BE2C (cell line): ENCODE measurements around the gene PREB.
A peak's percentile ranks its signal among the peaks of the same experiment; 100 is the strongest.
"Not testable (repeated sequence)": the region's sequence is repeated elsewhere in the genome, so short reads cannot be mapped to it uniquely, and the experiment has no call there.

Source experiments
- DNase-seq: peaks from one replicate; pipeline ENCODE4 v3.0.0-alpha.2; 2020
- H3K27me3 ChIP-seq: fragments of 250-450 bp; sonication (Bioruptor Pico); 2 replicates; pipeline ENCODE4 v1.5.1; 2020; ENCODE audit warnings: mild to moderate bottlenecking
- H3K36me3 ChIP-seq: fragments of 250-450 bp; sonication (Bioruptor Pico); 2 replicates; pipeline ENCODE4 v1.5.1; 2020; ENCODE audit warnings: mild to moderate bottlenecking
- H3K4me1 ChIP-seq: fragments of 250-450 bp; sonication (Bioruptor Pico); 2 replicates; pipeline ENCODE4 v1.5.1; 2020
- H3K4me3 ChIP-seq: 2 replicates; pipeline ENCODE4 v1.5.1; 2011; ENCODE audit warnings: low read depth, low read length
- H3K9me3 ChIP-seq: fragments of 250-450 bp; sonication (Bioruptor Pico); 2 replicates; pipeline ENCODE4 v1.5.1; 2020
- CTCF ChIP-seq: IDR thresholded peaks from 2 replicates; pipeline ENCODE4 v1.5.1; 2012; ENCODE audit warnings: mild to moderate bottlenecking, low read depth, low read length

PREB gene

GRCh38 chr2:27125104-27125503 lies 9.3 kb downstream of the PREB start:
- no peak for DNase-seq
- no peak overlapping the region for H3K4me3 ChIP-seq
- TF ChIP-seq CTCF, result no peak

GRCh38 chr2:27123302-27124150 lies 10.9 kb downstream of the PREB start, which contains the start of gene ABHD1:
TSS of gene ABHD1 (plus strand) at chr2:27123815. CDS start at chr2:27123949, 134 bp downstream.
- H3K27me3 ChIP-seq, result no peaks in the 10 kb centered on the region
- no peaks in the 10 kb centered on the region for H3K9me3 ChIP-seq
- peak within 1 kb of the TSS; percentile 65 for H3K4me3 ChIP-seq
- no peaks in the 10 kb centered on the region; the same call in 1 of the 2 replicates for H3K4me1 ChIP-seq
- TF ChIP-seq CTCF, result no peak
- no peaks in the 10 kb centered on the region for H3K36me3 ChIP-seq
- peak; percentile 77 for DNase-seq

More at GRCh38 chr2:27125104-27125503, 9.3 kb downstream of the PREB start:
- Histone ChIP-seq H3K36me3 (no peaks in the 10 kb centered on the region), H3K9me3 (no peaks in the 10 kb centered on the region), H3K27me3 (no peaks in the 10 kb centered on the region), H3K4me1 (no peaks in the 10 kb centered on the region; the same call in 1 of the 2 replicates)

- peak overlapping the region; percentile 65; the same call in 1 of the 2 replicates for H3K4me3 ChIP-seq
- no peaks in the 10 kb centered on the region for H3K27me3 ChIP-seq
- H3K9me3 ChIP-seq, result no peaks in the 10 kb centered on the region
- no peak for TF ChIP-seq CTCF
- no peaks in the 10 kb centered on the region for H3K36me3 ChIP-seq
- no peak for DNase-seq
- H3K4me1 ChIP-seq, result no peaks in the 10 kb centered on the region; the same call in 1 of the 2 replicates
Observed at GRCh38 chr2:27122791-27123190, 11.6 kb downstream of the PREB start.

GRCh38 chr2:27121906-27122305 lies 12.5 kb downstream of the PREB start:
- no peak for TF ChIP-seq CTCF
- Histone ChIP-seq H3K4me1 (no peaks in the 10 kb centered on the region; the same call in 1 of the 2 replicates), H3K27me3 (no peaks in the 10 kb centered on the region), H3K36me3 (no peaks in the 10 kb centered on the region), H3K9me3 (no peaks in the 10 kb centered on the region), H3K4me3 (no peak overlapping the region)
- no peak for DNase-seq

- not testable (repeated sequence) for H3K27me3 ChIP-seq, H3K4me1 ChIP-seq, DNase-seq, H3K36me3 ChIP-seq, H3K9me3 ChIP-seq
- peak overlapping the region; percentile 90 for H3K4me3 ChIP-seq
Observed at GRCh38 chr2:27119330-27119670, 15.1 kb downstream of the PREB start.

GRCh38 chr2:27118525-27119329 lies 15.7 kb downstream of the PREB start, which contains the start of gene CGREF1:
TSS of gene CGREF1 (minus strand) at chr2:27119128. CDS start at chr2:27104366, 14,762 bp downstream.
- TF ChIP-seq CTCF, result no peak
- no peaks in the 10 kb centered on the region for H3K36me3 ChIP-seq
- H3K27me3 ChIP-seq, result no peaks in the 10 kb centered on the region
- peak; percentile 47 for DNase-seq
- H3K4me3 ChIP-seq, result peak within 1 kb of the TSS; percentile 90
- no peaks in the 10 kb centered on the region for H3K4me1 ChIP-seq
- H3K9me3 ChIP-seq, result no peaks in the 10 kb centered on the region
